ENCODE measurements around the gene RASSF5.

RASSF5 gene

GRCh38 chr1:206472024-206472423, 35.3 kb upstream of the RASSF5 start:
- Histone ChIP-seq H3K36me3 (replicated peaks; ENCODE audit: low read depth, low read length) (peaks cover 23% of the 10 kb centered on the region), H2AFZ (ENCODE audit: low read depth, low read length) (no peak overlapping the region), H3K4me2 (ENCODE audit: low read length) (peak overlapping the region; percentile 68), H3K9me3 (ENCODE audit: insufficient read depth, low read length) (no peaks in the 10 kb centered on the region), H3K4me1 (ENCODE audit: low read length) (peaks cover 51% of the 10 kb centered on the region), H3K79me2 (ENCODE audit: low read length) (peaks cover 26% of the 10 kb centered on the region), H3K4me3 (ENCODE audit: low read length) (peak overlapping the region; percentile 91; the same call in 1 of the 2 replicates), H3K9ac (ENCODE audit: low read length) (peak overlapping the region; percentile 91; the same call in 1 of the 2 replicates), H4K20me1 (ENCODE audit: insufficient read depth, low read length) (no peaks in the 10 kb centered on the region), H3K27me3 (ENCODE audit: low read depth, low read length) (no peaks in the 10 kb centered on the region), H3K27ac (ENCODE audit: low read length) (no peak overlapping the region)
- no peak for TF ChIP-seq EZH2phosphoT487 (IDR thresholded peaks at IDR 0.05; ENCODE audit: low read depth)
- no peak for TF ChIP-seq CTCF (IDR thresholded peaks at IDR 0.05; ENCODE audit: low read depth, low read length)

GRCh38 chr1:206472454-206472853, 34.9 kb upstream of the RASSF5 start:
- no peaks in the 10 kb centered on the region for H4K20me1 ChIP-seq (ENCODE audit: insufficient read depth, low read length)
- no peak overlapping the region for H2AFZ ChIP-seq (ENCODE audit: low read depth, low read length)
- H3K4me3 ChIP-seq (ENCODE audit: low read length), result no peak overlapping the region
- peaks cover 26% of the 10 kb centered on the region for H3K36me3 ChIP-seq (replicated peaks; ENCODE audit: low read depth, low read length)
- H3K79me2 ChIP-seq (ENCODE audit: low read length), result peaks cover 26% of the 10 kb centered on the region
- TF ChIP-seq EZH2phosphoT487 (IDR thresholded peaks at IDR 0.05; ENCODE audit: low read depth) (no peak), CTCF (IDR thresholded peaks at IDR 0.05; ENCODE audit: low read depth, low read length) (no peak)
- H3K27me3 ChIP-seq (ENCODE audit: low read depth, low read length), result no peaks in the 10 kb centered on the region
- H3K27ac ChIP-seq (ENCODE audit: low read length), result no peak overlapping the region
- no peak overlapping the region for H3K9ac ChIP-seq (ENCODE audit: low read length)
- H3K4me1 ChIP-seq (ENCODE audit: low read length), result peaks cover 47% of the 10 kb centered on the region
- peak overlapping the region; percentile 68 for H3K4me2 ChIP-seq (ENCODE audit: low read length)
- no peaks in the 10 kb centered on the region for H3K9me3 ChIP-seq (ENCODE audit: insufficient read depth, low read length)

- Histone ChIP-seq H2AFZ (ENCODE audit: low read depth, low read length) (no peak overlapping the region), H3K27ac (ENCODE audit: low read length) (no peak overlapping the region), H3K9ac (ENCODE audit: low read length) (no peak overlapping the region), H3K4me3 (ENCODE audit: low read length) (no peak overlapping the region), H3K4me2 (ENCODE audit: low read length) (peak overlapping the region; percentile 68; the same call in 1 of the 2 replicates), H4K20me1 (ENCODE audit: insufficient read depth, low read length) (no peaks in the 10 kb centered on the region), H3K79me2 (ENCODE audit: low read length) (peaks cover 26% of the 10 kb centered on the region), H3K27me3 (ENCODE audit: low read depth, low read length) (no peaks in the 10 kb centered on the region), H3K9me3 (ENCODE audit: insufficient read depth, low read length) (no peaks in the 10 kb centered on the region), H3K4me1 (ENCODE audit: low read length) (peaks cover 42% of the 10 kb centered on the region), H3K36me3 (replicated peaks; ENCODE audit: low read depth, low read length) (peaks cover 26% of the 10 kb centered on the region)
- TF ChIP-seq EZH2phosphoT487 (IDR thresholded peaks at IDR 0.05; ENCODE audit: low read depth) (no peak), CTCF (IDR thresholded peaks at IDR 0.05; ENCODE audit: low read depth, low read length) (no peak)
Measured at GRCh38 chr1:206472886-206473285, 34.4 kb upstream of the RASSF5 start.

- peaks cover 26% of the 10 kb centered on the region for H3K4me1 ChIP-seq (ENCODE audit: low read length)
- no peak overlapping the region for H3K27ac ChIP-seq (ENCODE audit: low read length)
- no peaks in the 10 kb centered on the region; the same call in 1 of the 2 replicates for H4K20me1 ChIP-seq (ENCODE audit: insufficient read depth, low read length)
- H3K36me3 ChIP-seq (replicated peaks; ENCODE audit: low read depth, low read length), result peaks cover 51% of the 10 kb centered on the region
- no peak overlapping the region for H2AFZ ChIP-seq (ENCODE audit: low read depth, low read length)
- no peaks in the 10 kb centered on the region for H3K27me3 ChIP-seq (ENCODE audit: low read depth, low read length)
- H3K4me2 ChIP-seq (ENCODE audit: low read length), result no peak overlapping the region
- H3K4me3 ChIP-seq (ENCODE audit: low read length), result no peak overlapping the region
- peaks cover 19% of the 10 kb centered on the region for H3K79me2 ChIP-seq (ENCODE audit: low read length)
- TF ChIP-seq EZH2phosphoT487 (IDR thresholded peaks at IDR 0.05; ENCODE audit: low read depth), result no peak
- TF ChIP-seq CTCF (IDR thresholded peaks at IDR 0.05; ENCODE audit: low read depth, low read length), result no peak
- no peak overlapping the region for H3K9ac ChIP-seq (ENCODE audit: low read length)
- no peaks in the 10 kb centered on the region for H3K9me3 ChIP-seq (ENCODE audit: insufficient read depth, low read length)
Measured at GRCh38 chr1:206476058-206476457, 31.3 kb upstream of the RASSF5 start.
